ENCODE results near the gene IMMP2L.
"Not testable (repeated sequence)": the region's sequence is repeated elsewhere in the genome, so short reads cannot be mapped to it uniquely, and the experiment has no call there.

Gene IMMP2L

GRCh38 chr7:111593343-111593742 is 31.1 kb upstream of the IMMP2L start:
- DNase-seq (ENCODE audit: low read depth): no peak
- H3K4me3 ChIP-seq (ENCODE audit: low read length): no peak overlapping the region
- no peak for TF ChIP-seq CTCF (IDR thresholded peaks at IDR 0.05; ENCODE audit: insufficient read depth, low read depth, low read length, missing control alignments)

- H3K4me3 ChIP-seq (ENCODE audit: low read length): no peak overlapping the region
- no peak for DNase-seq (ENCODE audit: low read depth)
- TF ChIP-seq CTCF (IDR thresholded peaks at IDR 0.05; ENCODE audit: insufficient read depth, low read depth, low read length, missing control alignments): no peak
Observed at GRCh38 chr7:111588065-111588433, 25.8 kb upstream of the IMMP2L start.

- H3K4me3 ChIP-seq (ENCODE audit: low read length): no peak overlapping the region
- no peak for TF ChIP-seq CTCF (IDR thresholded peaks at IDR 0.05; ENCODE audit: insufficient read depth, low read depth, low read length, missing control alignments)
- no peak for DNase-seq (ENCODE audit: low read depth)
Observed at GRCh38 chr7:111587410-111588064, 25.2 kb upstream of the IMMP2L start.

GRCh38 chr7:111586711-111587409 is 24.6 kb upstream of the IMMP2L start:
- no peak overlapping the region for H3K4me3 ChIP-seq (ENCODE audit: low read length)
- no peak for TF ChIP-seq CTCF (IDR thresholded peaks at IDR 0.05; ENCODE audit: insufficient read depth, low read depth, low read length, missing control alignments)
- DNase-seq (ENCODE audit: low read depth): no peak

GRCh38 chr7:111581784-111582488 is 19.6 kb upstream of the IMMP2L start:
- DNase-seq (ENCODE audit: low read depth); H3K4me3 ChIP-seq (ENCODE audit: low read length): not testable (repeated sequence)

- not testable (repeated sequence) for H3K4me3 ChIP-seq (ENCODE audit: low read length); DNase-seq (ENCODE audit: low read depth)
Observed at GRCh38 chr7:111581207-111581606, 18.9 kb upstream of the IMMP2L start.

- DNase-seq (ENCODE audit: low read depth): no peak
- H3K4me3 ChIP-seq (ENCODE audit: low read length): no peak overlapping the region
- TF ChIP-seq CTCF (IDR thresholded peaks at IDR 0.05; ENCODE audit: insufficient read depth, low read depth, low read length, missing control alignments): no peak
Observed at GRCh38 chr7:111578754-111579153, 16.5 kb upstream of the IMMP2L start.

- DNase-seq (ENCODE audit: low read depth): no peak
- no peak for TF ChIP-seq CTCF (IDR thresholded peaks at IDR 0.05; ENCODE audit: insufficient read depth, low read depth, low read length, missing control alignments)
- no peak overlapping the region for H3K4me3 ChIP-seq (ENCODE audit: low read length)
Observed at GRCh38 chr7:111571720-111572119, 9.4 kb upstream of the IMMP2L start.
